ENCODE data around the gene CACHD1. TPM values are rescaled to one million over a fixed set of nuclear protein-coding genes. Genes with fewer than 3 reads are reported as not detected.

The CACHD1 gene
- polyA plus RNA-seq, 1 of the 3 experiments (the other 2 are of a cell fraction): 2.2 TPM

GRCh38 chr1:64514197-64514765, 44.4 kb downstream of the CACHD1 start (continued):
- no peak for TF ChIP-seq REST (IDR thresholded peaks at IDR 0.05; ENCODE audit: low read depth, low read length)
- peak; percentile 33; the same call in 1 of the 2 replicates for TF ChIP-seq FOXM1 (IDR thresholded peaks at IDR 0.05; ENCODE audit: low read depth)
- TF ChIP-seq CHD2 (IDR thresholded peaks at IDR 0.05; ENCODE audit: low read length, partially characterized antibody): no peak
- peak; percentile 40 to 55; a peak in 2 of 4 replicates for TF ChIP-seq EP300 (IDR thresholded peaks at IDR 0.05; ENCODE audit: borderline replicate concordance in 1 of 2, low read depth in 1 of 2, low read length in 1 of 2)

DNA sequence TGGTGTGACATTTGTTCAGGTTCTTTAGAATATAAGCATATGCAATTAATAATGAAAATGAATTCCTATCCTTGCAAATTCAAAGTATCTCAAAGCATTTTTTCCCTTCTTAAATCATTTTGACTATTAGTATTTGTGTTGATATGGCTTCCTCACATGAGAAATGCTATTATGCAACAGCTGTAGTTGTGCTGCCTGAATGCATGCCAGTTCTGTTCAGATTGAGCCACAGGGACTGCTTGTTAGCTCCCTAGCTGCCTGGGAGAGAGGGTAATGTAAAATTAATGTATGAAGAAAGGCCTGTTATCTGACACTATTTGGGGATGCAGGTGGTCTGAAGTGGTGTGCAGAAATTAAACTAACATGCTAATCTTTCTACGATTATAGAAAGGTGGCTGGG, 45.5 kb downstream of the CACHD1 start:
- H3K9me3 ChIP-seq: no peaks in the 10 kb centered on the region
- peaks cover 23% of the 10 kb centered on the region for H3F3A ChIP-seq (replicated peaks; ENCODE audit: insufficient read depth)
- ChIA-PET CTCF (no interaction called here), POLR2A (interaction anchor here (1.5 kb wide), 1 partner anchor 10 kb away, joined by 3 read pairs; no protein-coding TSS in a partner anchor)
- peak overlapping the region in 1 of 2 experiments; percentile 82; a peak in 2 of 4 replicates for H3K27ac ChIP-seq (ENCODE audit: low read depth in 2 of 2, low read length in 1 of 2)
- no peak overlapping the region for H3K4me3 ChIP-seq (ENCODE audit: low read depth in 2 of 2, low read length in 1 of 2)
- TF ChIP-seq SMC3 (IDR thresholded peaks at IDR 0.05; ENCODE audit: low read depth, low read length) (no peak), EP300 (IDR thresholded peaks at IDR 0.05; ENCODE audit: borderline replicate concordance in 1 of 2, low read depth in 1 of 2, low read length in 1 of 2) (0 out of 4 replicates have a peak, but pooled peaks of 1 of the 2 experiments have one; percentile 14)
- no peak overlapping the region for H3K4me2 ChIP-seq
- no peak overlapping the region for H3K9ac ChIP-seq
- WGBS (ENCODE audit: low lambda C conversion rate): 0% methylated on average over 1 of the region's 1 CpG
- no peaks in the 10 kb centered on the region for H3K9me2 ChIP-seq
- H3K27me3 ChIP-seq (ENCODE audit: insufficient read depth): no peaks in the 10 kb centered on the region
- H4K20me1 ChIP-seq (ENCODE audit: insufficient read depth): no peaks in the 10 kb centered on the region
- peaks cover 43 to 57% of the 10 kb centered on the region in 2 experiments; a peak in 3 of 4 replicates for H3K4me1 ChIP-seq (ENCODE audit: control insufficient read depth in 1 of 2, insufficient read depth in 2 of 2, low read depth in 1 of 2, low read length in 1 of 2)
- H3K79me2 ChIP-seq (ENCODE audit: insufficient read depth): peaks cover 13% of the 10 kb centered on the region
- no peak overlapping the region for H2AFZ ChIP-seq (ENCODE audit: low read depth)
- DNase-seq: no peak
- no peaks in the 10 kb centered on the region for H3K36me3 ChIP-seq (replicated peaks in 1 of 2; ENCODE audit: control insufficient read depth in 1 of 2, insufficient read depth in 2 of 2, low read length in 1 of 2)

GRCh38 chr1:64516301-64516700, 46.4 kb downstream of the CACHD1 start:
- Histone ChIP-seq H3K27me3 (ENCODE audit: insufficient read depth) (no peaks in the 10 kb centered on the region), H3K9ac (no peak overlapping the region), H3K9me2 (no peaks in the 10 kb centered on the region), H3K4me1 (ENCODE audit: control insufficient read depth in 1 of 2, insufficient read depth in 2 of 2, low read depth in 1 of 2, low read length in 1 of 2) (peaks cover 48 to 57% of the 10 kb centered on the region in 2 experiments; a peak in 3 of 4 replicates), H2AFZ (ENCODE audit: low read depth) (no peak overlapping the region), H3K4me2 (no peak overlapping the region), H3K36me3 (replicated peaks in 1 of 2; ENCODE audit: control insufficient read depth in 1 of 2, insufficient read depth in 2 of 2, low read length in 1 of 2) (no peaks in the 10 kb centered on the region), H3K27ac (ENCODE audit: low read depth in 2 of 2, low read length in 1 of 2) (peak overlapping the region in 1 of 2 experiments; percentile 82; a peak in 1 of 4 replicates), H4K20me1 (ENCODE audit: insufficient read depth) (no peaks in the 10 kb centered on the region), H3K4me3 (ENCODE audit: low read depth in 2 of 2, low read length in 1 of 2) (no peak overlapping the region), H3K79me2 (ENCODE audit: insufficient read depth) (peaks cover 13% of the 10 kb centered on the region), H3K9me3 (no peaks in the 10 kb centered on the region), H3F3A (replicated peaks; ENCODE audit: insufficient read depth) (peaks cover 23% of the 10 kb centered on the region)
- no peak for DNase-seq
- 54% methylated on average over 7 of the region's 7 CpGs for WGBS (ENCODE audit: low lambda C conversion rate)
- CTCF ChIA-PET: interaction anchor here (0.6 kb wide), 1 partner anchor 453 kb away, joined by 3 read pairs; no protein-coding TSS in a partner anchor
- POLR2A ChIA-PET: interaction anchor here (1.5 kb wide), 1 partner anchor 11 kb away, joined by 3 read pairs; no protein-coding TSS in a partner anchor
- TF ChIP-seq RFX5 (IDR thresholded peaks at IDR 0.05; ENCODE audit: low read length) (no peak), NFIC (IDR thresholded peaks at IDR 0.05; ENCODE audit: borderline replicate concordance) (no peak), TEAD4 (IDR thresholded peaks at IDR 0.05; ENCODE audit: borderline replicate concordance, insufficient read depth) (no peak), GABPA (IDR thresholded peaks at IDR 0.05; ENCODE audit: low read depth) (no peak), FOSL2 (IDR thresholded peaks at IDR 0.05; ENCODE audit: borderline replicate concordance, low read depth) (no peak), NRF1 (IDR thresholded peaks at IDR 0.05; ENCODE audit: low read depth, low read length) (no peak)
